K562 (cell line): ENCODE measurements around the gene HEXD. TPM values are rescaled to one million over a fixed set of nuclear protein-coding genes. Genes with fewer than 3 reads are reported as not detected.

Experiments used
- ATAC-seq: fragments of 200-7000 bp; cut with Tn5 transposase; 3 replicates; pipeline ENCODE4 v1.9.1; 2020; ENCODE audit warnings: moderate library complexity
- BruUV-seq: library from RNA; stranded (reverse); fragments of 400-500 nt; replicated peaks from 2 replicates; lab custom pipeline; 2021; lab: Mats Ljungman, UMichigan
- CTCF ChIA-PET: fragments of 300-600 bp; formaldehyde crosslinking; extraction: SDS; loops from one replicate; lab custom pipeline; 2021; ENCODE audit warnings: low intra/inter-chr PET ratio; lab: Yijun Ruan, JAX
- POLR2A ChIA-PET: fragments of 300-600, 350-650 bp; sonication (Branson Sonifier 250); formaldehyde crosslinking; extraction: SDS; loops from one replicate; lab custom pipeline; 2021; ENCODE audit warnings: antibody characterized with exemption, inconsistent platforms; lab: Yijun Ruan, JAX
- DNase-seq, 4 experiments: peaks; one replicate each; pipeline versions ENCODE4 v3.0.0 to v3.0.0-alpha.2; 2011 to 2018; ENCODE audit warnings: low spot score in 3 of 4, mixed read lengths in 3 of 4; ENCODE audit errors: extremely low read depth in 1 of 4
- FAIRE-seq: peaks from 2 replicates; lab custom pipeline; 2011; peaks lifted over from hg19 to GRCh38; lab: Jason Lieb, UNC
- H2AFZ ChIP-seq: 2 replicates; pipeline ENCODE4 v1.6.0; 2011; ENCODE audit warnings: low read depth, low read length, control low read depth, inconsistent platforms
- H3K27ac ChIP-seq: fragments of 200-600 bp; 3 replicates; pipeline ENCODE4 v1.8.0; 2011; ENCODE audit warnings: low read depth, mild to moderate bottlenecking, control low read depth, inconsistent platforms, low read length, moderate library complexity, mixed read lengths; ENCODE audit errors: extremely low read depth
- H3K27me3 ChIP-seq, 2 experiments: fragments of 300-600 bp in 1 of 2; 2 replicates in 1 of 2; 3 replicates in 1 of 2; pipeline versions ENCODE4 v1.6.0 to v1.8.0; 2011; ENCODE audit warnings: inconsistent platforms in 2 of 2, low read length in 2 of 2, mild to moderate bottlenecking in 1 of 2, mixed read lengths in 1 of 2, moderate library complexity in 1 of 2; ENCODE audit not compliant: control insufficient read depth in 2 of 2, insufficient read depth in 2 of 2
- H3K36me3 ChIP-seq: fragments of 300-600 bp; 3 replicates; pipeline ENCODE4 v1.8.0; 2011; ENCODE audit warnings: mild to moderate bottlenecking, low read length, inconsistent platforms; ENCODE audit not compliant: control insufficient read depth, insufficient read depth
- H3K4me1 ChIP-seq, 2 experiments: fragments of 200-600 bp in 1 of 2; replicated peaks in 1 of 2; 2 replicates in 1 of 2; 3 replicates in 1 of 2; pipeline versions ENCODE4 v1.5.1 to v1.8.0; 2011; ENCODE audit warnings: inconsistent platforms in 2 of 2, low read length in 2 of 2, mild to moderate bottlenecking in 1 of 2, mixed read lengths in 1 of 2, moderate library complexity in 1 of 2; ENCODE audit not compliant: control insufficient read depth in 2 of 2, insufficient read depth in 2 of 2
- H3K4me2 ChIP-seq: 2 replicates; pipeline ENCODE4 v1.6.1; 2011; ENCODE audit warnings: low read length, control low read depth, inconsistent platforms, mixed read lengths; ENCODE audit not compliant: insufficient read depth
- H3K4me3 ChIP-seq: fragments of 200-600 bp; sonication (generic), shearing (Covaris generic); 2 replicates; pipeline ENCODE4 v1.5.1; 2016; ENCODE audit warnings: control low read depth, inconsistent platforms
- H3K79me2 ChIP-seq: fragments of 200-600 bp; 3 replicates; pipeline ENCODE4 v1.8.0; 2011; ENCODE audit warnings: low read length, inconsistent platforms; ENCODE audit not compliant: control insufficient read depth, insufficient read depth
- H3K9ac ChIP-seq, 2 experiments: 2 replicates each; pipeline versions ENCODE4 v1.6.0 to v1.6.1; 2011; ENCODE audit warnings: low read depth in 2 of 2, low read length in 2 of 2, control low read depth in 1 of 2, inconsistent platforms in 1 of 2, mild to moderate bottlenecking in 1 of 2, mixed read lengths in 1 of 2; ENCODE audit not compliant: insufficient read depth in 1 of 2
- H3K9me1 ChIP-seq: one replicate; pipeline ENCODE4 v1.6.0; 2011; ENCODE audit warnings: inconsistent platforms, mild to moderate bottlenecking, low read length, moderate library complexity; ENCODE audit not compliant: control insufficient read depth, insufficient read depth
- H3K9me3 ChIP-seq: replicated peaks from 2 replicates; pipeline ENCODE4 v1.5.1; 2011; ENCODE audit warnings: low read depth, low read length, inconsistent platforms; ENCODE audit not compliant: control insufficient read depth, insufficient read depth
- H4K20me1 ChIP-seq: replicated peaks from 2 replicates; pipeline ENCODE4 v1.6.1; 2011; ENCODE audit warnings: low read length, inconsistent platforms, mixed read lengths; ENCODE audit not compliant: control insufficient read depth, insufficient read depth
- DNMT1 ChIP-seq: fragments of 450-650 bp; IDR thresholded peaks from 2 replicates; pipeline ENCODE4 v1.6.1; 2016; ENCODE audit warnings: antibody characterized with exemption, mild to moderate bottlenecking
- FOXA1 ChIP-seq: fragments of 450-650 bp; IDR thresholded peaks from 2 replicates; pipeline ENCODE4 v1.6.1; 2016; ENCODE audit warnings: mild to moderate bottlenecking, borderline replicate concordance
- KLF6 ChIP-seq: fragments of 250-450 bp; sonication (Bioruptor Pico); IDR thresholded peaks from 2 replicates; pipeline ENCODE4 v1.4.0; 2020; ENCODE audit warnings: mild to moderate bottlenecking, moderate library complexity, borderline replicate concordance
- MLLT1 ChIP-seq, 2 experiments: fragments of 450-650 bp; IDR thresholded peaks; 2 replicates each; pipeline ENCODE4 v1.6.1; 2016
- OTX1 ChIP-seq: fragments of 450-650 bp; formaldehyde crosslinking; IDR thresholded peaks from 2 replicates; pipeline ENCODE4 v1.4.0; 2022; ENCODE audit warnings: mild to moderate bottlenecking
- STAT5A ChIP-seq: IDR thresholded peaks from 2 replicates; pipeline ENCODE4 v1.6.1; 2012; ENCODE audit warnings: low read length, inconsistent platforms, borderline replicate concordance
- ZBTB26 ChIP-seq: fragments of 450-650 bp; formaldehyde crosslinking; IDR thresholded peaks from 2 replicates; pipeline ENCODE4 v1.4.0; 2022; ENCODE audit warnings: missing genetic modification characterization
- WGBS: fragments of 100-300 bp; shearing (Covaris generic); methylation state at CpG from one replicate; pipeline ENCODE4 v1.1.6; 2016; ENCODE audit warnings: low coverage, mixed read lengths; ENCODE audit not compliant: insufficient coverage; ENCODE audit errors: missing lambda C conversion rate; 5-methylcytosine and 5-hydroxymethylcytosine counted together
- in situ Hi-C: fragments of 300-500 bp; cut with MboI; formaldehyde crosslinking; loops from 4 replicates; pipeline ENCODE4 v1.15.0; 2018; ENCODE audit warnings: inconsistent platforms, mixed read lengths
- intact Hi-C: fragments of 100-400 bp; cut with micrococcal nuclease; formaldehyde crosslinking; loops from 2 replicates; pipeline ENCODE4 v1.14.2; 2022
- polyA plus RNA-seq, 8 experiments: library from polyadenylated mRNA; depleted of rRNA in 4 of 8; stranded (reverse) in 5 of 8; unstranded in 3 of 8; fragments of >200 nt; fragmentation: Nextera tagmentation in 2 of 8; fragmentation: Illumina TruSeq in 1 of 8; extraction: Ambion mirVana in 2 of 8; extraction: Trizol in 1 of 8; gene quantifications; 2 replicates each; pipeline versions ENCODE4 v1.2.1 to v1.2.3, GENCODE V29; 2011 to 2014; ENCODE audit warnings: inconsistent platforms in 1 of 8, missing spikeins in 1 of 8
- total RNA-seq, 7 experiments: library from RNA; depleted of rRNA in 6 of 7; stranded (reverse); fragments of >200 nt in 6 of 7; fragmentation: Illumina TruSeq in 2 of 7; extraction: Trizol in 2 of 7; gene quantifications; 2 replicates each; pipeline versions ENCODE4 v1.2.1 to v1.2.3, GENCODE V29; 2011 to 2021; ENCODE audit warnings: low replicate concordance in 1 of 7

Gene HEXD
- total and polyA plus RNA-seq, 9 of the 15 experiments (the other 6 are each of a cell fraction or from before 2014, with no cell fraction given) = 1.0 to 25.3 (median 10.0) TPM

- intact Hi-C loops = no loop called here
- no peaks in the 10 kb centered on the region for H4K20me1 ChIP-seq
- H3K4me3 ChIP-seq = no peak overlapping the region
- WGBS = 26% methylated on average over 3 of the region's 3 CpGs
- H3K79me2 ChIP-seq = no peaks in the 10 kb centered on the region
- no peak for DNase-seq
- no TSS peak for BruUV-seq
- TF ChIP-seq STAT5A = no peak
- 0 out of 2 replicates have a peak, but pooled peaks have one; percentile 48 for TF ChIP-seq OTX1 (CRISPR knock-in tag)
- TF ChIP-seq FOXA1 = no peak
- no peak for TF ChIP-seq DNMT1
- 0 out of 2 replicates have a peak, but pooled peaks have one; percentile 14 for TF ChIP-seq ZBTB26 (CRISPR knock-in tag)
- TF ChIP-seq MLLT1 (IDR thresholded peaks at IDR 0.05) = peak in 1 of 2 experiments; percentile 41; a peak in 1 of 4 replicates
- no peak for TF ChIP-seq KLF6 (CRISPR knock-in tag)
- H3K27ac ChIP-seq = no peak overlapping the region
- FAIRE-seq = no peak
- H2AFZ ChIP-seq = no peak overlapping the region
- ChIA-PET POLR2A (no interaction called here), CTCF (interaction anchor here (0.9 kb wide), 1 partner anchor 37 kb away, joined by 3 read pairs; no protein-coding TSS in a partner anchor)
- no peak for ATAC-seq
- peaks cover 0 to 67% of the 10 kb centered on the region in 2 experiments; a peak in 3 of 5 replicates for H3K4me1 ChIP-seq
- in situ Hi-C loops = no loop called here
- no peak overlapping the region for H3K4me2 ChIP-seq
- peak overlapping the region in 1 of 2 experiments; percentile 89; a peak in 2 of 4 replicates for H3K9ac ChIP-seq
- H3K9me1 ChIP-seq = no peaks in the 10 kb centered on the region
- no peaks in the 10 kb centered on the region for H3K9me3 ChIP-seq
- peaks cover 13% of the 10 kb centered on the region; the same call in 1 of the 3 replicates for H3K36me3 ChIP-seq
- peaks cover 0 to 7% of the 10 kb centered on the region in 2 experiments; a peak in 1 of 5 replicates for H3K27me3 ChIP-seq
These were observed 30.4 kb upstream of the HEXD start for GRCh38 chr17:82387705-82388106.
